NB4 (cell line): ENCODE measurements around the gene PITPNB.

ENCODE experiments used
- CTCF ChIP-seq: IDR thresholded peaks from one replicate; pipeline ENCODE4 v1.5.1; 2012; ENCODE audit warnings: low read depth, low read length
- POLR2A ChIP-seq: IDR thresholded peaks from 2 replicates; pipeline ENCODE4 v1.6.1; 2011; ENCODE audit warnings: mild to moderate bottlenecking; ENCODE audit not compliant: insufficient read length; ENCODE audit errors: extremely low read depth

GRCh38 chr22:27903805-27904473 lies 15.1 kb downstream of the PITPNB start:
- TF ChIP-seq POLR2A (no peak), CTCF (no peak)
